Mucosa of stomach (tissue), 1 donor: ENCODE results near the gene GRM4.

ENCODE experiments used
- H3K27me3 ChIP-seq: one replicate; pipeline ENCODE4 v1.7.0; 2013; ENCODE audit warnings: mild to moderate bottlenecking, low read length; ENCODE audit not compliant: control insufficient read depth, insufficient read depth
- H3K36me3 ChIP-seq: one replicate; pipeline ENCODE4 v1.7.0; 2013; ENCODE audit warnings: low read length; ENCODE audit not compliant: control insufficient read depth, insufficient read depth
- H3K4me1 ChIP-seq: one replicate; pipeline ENCODE4 v1.7.0; 2013; ENCODE audit warnings: mild to moderate bottlenecking, low read length; ENCODE audit not compliant: control insufficient read depth, insufficient read depth
- H3K4me3 ChIP-seq: one replicate; pipeline ENCODE4 v1.7.0; 2013; ENCODE audit warnings: low read length
- H3K9ac ChIP-seq: one replicate; pipeline ENCODE4 v1.7.0; 2013; ENCODE audit warnings: mild to moderate bottlenecking, low read length, moderate library complexity
- H3K9me3 ChIP-seq: one replicate; pipeline ENCODE4 v1.7.0; 2013; ENCODE audit warnings: mild to moderate bottlenecking, low read length, moderate library complexity; ENCODE audit not compliant: control insufficient read depth
- donor health status: Pancreatic carcinoma.

GRM4 gene

DNA sequence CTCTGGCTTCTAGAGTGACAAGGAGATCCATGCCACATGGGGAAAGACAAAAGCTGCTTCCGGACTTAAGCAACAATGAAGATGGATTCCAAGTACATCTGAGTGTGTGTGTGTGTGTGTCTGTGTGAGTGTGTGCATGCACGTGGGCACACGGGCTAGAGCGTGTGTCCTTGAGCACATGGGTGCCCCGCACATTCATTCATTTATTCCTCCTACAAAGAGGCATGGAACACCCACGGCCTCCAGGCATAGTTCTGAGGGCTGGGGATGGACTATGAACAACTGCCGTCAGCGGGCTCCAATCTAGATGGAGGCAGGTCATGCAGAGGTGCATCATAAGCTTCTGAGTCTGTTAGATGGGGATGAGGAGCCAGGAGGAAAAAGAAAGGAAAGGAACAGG is 49.1 kb downstream of the GRM4 start:
- Histone ChIP-seq H3K9me3 (no peaks in the 10 kb centered on the region), H3K36me3 (no peaks in the 10 kb centered on the region), H3K4me1 (no peaks in the 10 kb centered on the region), H3K4me3 (no peak overlapping the region), H3K9ac (no peak overlapping the region), H3K27me3 (peaks cover 25% of the 10 kb centered on the region)

DNA sequence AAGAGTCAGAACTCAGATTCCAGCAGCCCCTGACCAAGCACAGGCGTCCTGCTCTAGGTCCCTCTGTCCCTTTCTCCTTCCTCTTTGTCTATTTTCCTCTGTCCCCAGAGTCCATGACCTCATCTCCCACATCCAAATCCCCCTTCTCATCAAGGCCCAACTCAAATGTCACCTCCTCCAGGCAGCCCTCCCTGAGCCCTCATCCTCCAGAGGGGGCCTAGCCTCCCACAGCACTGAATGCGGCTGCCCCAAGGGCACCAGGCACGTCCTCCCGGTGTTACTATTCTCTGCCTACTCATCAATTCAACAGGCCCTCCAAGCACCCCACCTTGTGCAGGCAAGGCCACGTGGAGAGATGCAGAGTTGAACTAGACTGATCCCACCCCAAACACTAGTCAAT is 49.7 kb downstream of the GRM4 start:
- Histone ChIP-seq H3K9me3 (no peaks in the 10 kb centered on the region), H3K27me3 (peaks cover 25% of the 10 kb centered on the region), H3K4me1 (no peaks in the 10 kb centered on the region), H3K9ac (no peak overlapping the region), H3K4me3 (no peak overlapping the region), H3K36me3 (no peaks in the 10 kb centered on the region)

DNA sequence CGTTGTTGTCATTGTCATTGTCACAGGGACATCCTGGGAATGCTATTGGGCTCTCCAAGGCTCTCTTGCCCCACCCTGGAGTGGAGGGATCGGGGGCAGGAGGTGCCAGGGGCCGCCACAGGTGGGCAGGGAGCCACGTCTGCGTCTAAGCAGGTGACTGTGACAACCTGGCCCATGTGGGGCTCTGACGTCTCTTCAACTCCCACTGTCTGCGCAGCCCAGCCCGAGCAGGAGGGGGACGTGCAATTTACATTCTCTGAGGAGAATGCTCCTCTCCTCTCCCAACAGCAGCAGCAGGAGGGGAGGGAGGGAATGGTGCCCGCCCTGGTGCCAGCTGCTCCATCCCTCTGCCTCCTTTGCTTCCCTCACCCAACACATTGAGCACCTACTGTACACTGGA is 50.1 kb downstream of the GRM4 start:
- Histone ChIP-seq H3K9ac (no peak overlapping the region), H3K27me3 (peaks cover 25% of the 10 kb centered on the region)

DNA sequence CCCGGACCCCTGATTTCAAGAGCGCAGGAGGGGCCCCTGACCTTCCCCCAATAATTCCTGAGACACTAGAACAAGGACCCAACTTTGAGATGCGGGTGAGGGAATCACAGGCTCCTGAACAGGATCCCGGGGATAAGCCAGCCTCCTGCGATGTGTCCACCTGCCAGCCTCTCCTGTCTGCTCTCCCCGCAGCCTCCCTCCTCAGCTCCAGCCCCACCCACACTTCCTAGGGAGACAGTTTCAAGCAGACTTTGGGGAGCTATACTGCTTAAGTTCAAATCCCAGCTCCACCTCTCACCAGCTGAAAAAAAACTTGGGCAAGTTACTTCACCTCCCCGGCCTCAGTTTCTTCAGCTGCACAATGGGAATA is 50.8 kb downstream of the GRM4 start:
- H3K9me3 ChIP-seq, result no peaks in the 10 kb centered on the region
- no peaks in the 10 kb centered on the region for H3K36me3 ChIP-seq
- H3K4me1 ChIP-seq, result no peaks in the 10 kb centered on the region
- no peak overlapping the region for H3K9ac ChIP-seq
- peaks cover 25% of the 10 kb centered on the region for H3K27me3 ChIP-seq
- no peak overlapping the region for H3K4me3 ChIP-seq

More for the DNA sequence above, 50.1 kb downstream of the GRM4 start:
- H3K36me3 ChIP-seq, result no peaks in the 10 kb centered on the region
- H3K4me1 ChIP-seq, result no peaks in the 10 kb centered on the region
- no peak overlapping the region for H3K4me3 ChIP-seq
- no peaks in the 10 kb centered on the region for H3K9me3 ChIP-seq

DNA sequence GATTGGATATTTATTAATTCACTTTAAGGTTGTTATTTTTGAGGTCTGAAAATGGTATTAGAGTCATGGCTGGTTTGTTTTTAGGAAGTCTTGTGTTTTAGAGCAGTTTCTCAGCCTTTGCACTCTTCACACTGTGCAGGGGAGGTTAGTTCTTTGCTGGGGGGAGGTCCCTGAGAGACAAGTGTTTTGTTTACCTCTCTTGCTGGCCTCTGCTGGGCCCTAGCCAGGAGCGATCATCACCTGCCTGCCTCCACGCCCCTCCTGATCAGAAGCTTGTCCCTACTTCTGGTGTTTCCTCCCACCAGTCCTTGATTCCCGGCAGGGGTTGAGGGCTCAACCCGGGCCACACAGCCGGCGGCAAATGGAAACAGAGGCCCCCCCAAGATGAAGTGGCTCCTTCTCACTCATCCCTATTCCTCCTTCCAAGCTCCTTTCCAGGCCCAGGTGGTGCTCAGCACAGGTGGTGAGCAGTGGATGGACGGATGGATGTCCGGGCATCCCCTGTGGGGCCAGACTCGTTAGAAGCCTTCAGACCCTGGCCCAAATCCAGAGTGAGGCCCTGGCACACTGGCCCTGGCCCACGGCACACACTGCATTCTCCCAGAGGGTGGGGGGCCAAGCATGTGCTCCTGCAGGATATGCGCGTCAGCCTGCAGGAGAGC is 51.3 kb downstream of the GRM4 start:
- Histone ChIP-seq H3K9ac (no peak overlapping the region), H3K36me3 (no peaks in the 10 kb centered on the region), H3K9me3 (no peaks in the 10 kb centered on the region), H3K27me3 (peaks cover 25% of the 10 kb centered on the region), H3K4me3 (no peak overlapping the region), H3K4me1 (no peaks in the 10 kb centered on the region)

DNA sequence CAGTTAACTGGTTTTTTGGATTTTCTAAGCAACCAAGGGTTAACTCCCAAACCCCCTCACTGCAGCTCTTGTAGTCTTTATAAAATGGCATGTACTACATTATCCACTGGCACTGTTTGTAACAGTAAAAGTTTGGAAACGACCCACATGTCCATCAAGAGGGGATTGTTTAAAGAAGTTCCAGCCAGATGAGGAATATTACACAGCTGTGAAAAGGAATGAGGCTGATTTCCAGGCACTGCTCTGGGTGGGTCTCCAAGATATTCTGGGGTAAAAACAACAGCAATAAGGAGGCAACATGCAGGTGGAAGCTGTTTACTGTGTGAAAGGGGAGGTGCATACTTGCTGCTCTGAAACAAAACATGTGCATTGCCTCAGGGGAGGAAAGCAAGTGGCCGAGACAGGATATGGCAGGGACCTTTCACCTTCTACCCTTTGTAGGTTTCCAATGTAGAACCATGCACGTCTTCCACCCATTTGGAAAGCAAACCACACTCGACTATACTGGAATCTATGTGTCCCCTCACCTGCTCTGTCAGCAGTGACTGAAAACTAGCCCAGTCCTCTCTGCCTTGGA is 51.9 kb downstream of the GRM4 start:
- no peak overlapping the region for H3K4me3 ChIP-seq
- no peaks in the 10 kb centered on the region for H3K4me1 ChIP-seq
- H3K27me3 ChIP-seq, result peaks cover 25% of the 10 kb centered on the region
- H3K36me3 ChIP-seq, result no peaks in the 10 kb centered on the region
- no peaks in the 10 kb centered on the region for H3K9me3 ChIP-seq
- H3K9ac ChIP-seq, result no peak overlapping the region

DNA sequence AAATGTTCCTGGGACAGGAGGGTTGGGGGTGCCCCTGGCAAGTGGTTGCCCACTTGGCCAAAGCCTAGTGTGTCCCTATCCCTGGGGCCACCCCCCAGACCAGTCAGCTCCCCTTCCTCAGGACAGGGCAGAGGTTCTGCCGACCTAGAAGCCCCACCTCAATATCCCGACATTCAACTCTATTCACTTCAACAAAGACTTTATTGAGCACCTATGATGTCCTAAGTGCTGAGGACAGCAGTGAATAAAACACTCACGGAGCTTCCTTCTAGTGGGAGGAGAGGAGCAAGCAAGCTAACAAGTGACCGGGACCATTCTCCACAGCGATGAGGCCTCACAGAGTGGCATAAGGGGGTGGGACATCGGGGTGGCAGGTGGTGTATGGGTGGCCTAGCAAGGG is 52.7 kb downstream of the GRM4 start:
- Histone ChIP-seq H3K9ac (no peak overlapping the region), H3K27me3 (peaks cover 25% of the 10 kb centered on the region)

DNA sequence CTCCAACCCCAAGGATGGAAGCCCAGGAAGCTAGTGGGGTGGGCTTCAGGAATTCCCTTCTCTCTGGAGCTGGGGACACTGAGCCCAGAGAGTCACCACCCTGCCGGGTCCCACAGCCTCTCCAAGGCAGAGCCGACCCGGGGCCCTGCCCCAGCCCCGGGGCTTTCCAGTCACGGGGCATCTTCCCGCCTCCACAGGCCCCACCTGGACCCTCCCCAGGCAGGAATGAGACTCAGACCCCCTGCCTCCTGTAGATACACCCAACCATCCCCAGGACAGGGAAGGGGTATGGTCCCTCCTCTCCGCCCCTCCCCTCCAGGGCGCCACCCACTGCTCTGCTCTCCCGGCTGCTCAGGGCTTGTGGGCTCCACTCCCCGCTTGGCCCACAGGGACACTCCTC is 53.3 kb downstream of the GRM4 start:
- H3K36me3 ChIP-seq, result no peaks in the 10 kb centered on the region
- H3K27me3 ChIP-seq, result peaks cover 25% of the 10 kb centered on the region
- no peak overlapping the region for H3K4me3 ChIP-seq
- H3K4me1 ChIP-seq, result no peaks in the 10 kb centered on the region
- no peak overlapping the region for H3K9ac ChIP-seq
- H3K9me3 ChIP-seq, result no peaks in the 10 kb centered on the region

More for the DNA sequence above, 52.7 kb downstream of the GRM4 start:
- no peaks in the 10 kb centered on the region for H3K9me3 ChIP-seq
- no peaks in the 10 kb centered on the region for H3K4me1 ChIP-seq
- H3K4me3 ChIP-seq, result no peak overlapping the region
- no peaks in the 10 kb centered on the region for H3K36me3 ChIP-seq

DNA sequence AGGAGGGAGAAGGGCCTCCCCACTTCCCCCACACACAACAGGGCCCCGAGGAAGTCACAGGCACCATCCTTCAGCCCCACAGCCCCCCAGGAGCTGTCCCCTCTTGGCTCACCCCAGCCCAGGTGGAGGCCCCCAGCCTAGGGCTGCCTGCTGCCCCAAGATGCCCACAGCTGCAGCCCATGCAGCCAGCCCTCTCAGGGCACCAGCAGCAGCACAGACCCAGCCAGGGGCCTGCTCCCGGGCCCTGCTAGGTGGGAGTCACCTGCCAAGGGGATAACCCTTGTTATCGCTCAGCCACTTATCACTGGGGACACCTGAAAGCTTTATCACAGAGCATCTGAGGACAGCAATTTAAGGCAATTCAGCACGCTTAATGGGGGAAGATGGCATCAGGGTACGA is 55.0 kb downstream of the GRM4 start:
- no peak overlapping the region for H3K4me3 ChIP-seq
- H3K36me3 ChIP-seq, result no peaks in the 10 kb centered on the region
- H3K27me3 ChIP-seq, result peaks cover 18% of the 10 kb centered on the region
- H3K9ac ChIP-seq, result no peak overlapping the region
- no peaks in the 10 kb centered on the region for H3K4me1 ChIP-seq
- no peaks in the 10 kb centered on the region for H3K9me3 ChIP-seq

DNA sequence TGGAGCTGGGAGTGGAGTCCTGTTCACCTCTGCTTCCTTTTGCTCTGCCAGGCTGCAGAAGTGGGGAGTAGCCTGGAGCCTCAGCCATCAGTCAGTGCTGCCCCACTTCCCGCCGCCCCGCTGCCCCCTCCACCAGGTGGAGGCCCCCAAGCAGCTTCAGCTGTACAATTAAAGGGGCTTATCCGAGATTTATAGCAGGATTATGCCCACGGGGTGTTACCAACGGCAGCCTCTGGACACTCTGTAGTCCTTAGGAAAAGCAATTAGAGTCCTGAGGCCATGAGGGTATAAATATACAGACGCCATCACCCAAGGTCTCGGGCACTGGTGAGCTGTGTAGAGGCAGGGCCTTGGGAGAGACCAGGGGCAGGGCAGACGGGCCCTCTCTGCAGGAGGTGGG is 55.4 kb downstream of the GRM4 start:
- peaks cover 14% of the 10 kb centered on the region for H3K27me3 ChIP-seq
- H3K4me1 ChIP-seq, result no peaks in the 10 kb centered on the region
- H3K9me3 ChIP-seq, result no peaks in the 10 kb centered on the region
- no peak overlapping the region for H3K9ac ChIP-seq
- no peak overlapping the region for H3K4me3 ChIP-seq
- H3K36me3 ChIP-seq, result no peaks in the 10 kb centered on the region

DNA sequence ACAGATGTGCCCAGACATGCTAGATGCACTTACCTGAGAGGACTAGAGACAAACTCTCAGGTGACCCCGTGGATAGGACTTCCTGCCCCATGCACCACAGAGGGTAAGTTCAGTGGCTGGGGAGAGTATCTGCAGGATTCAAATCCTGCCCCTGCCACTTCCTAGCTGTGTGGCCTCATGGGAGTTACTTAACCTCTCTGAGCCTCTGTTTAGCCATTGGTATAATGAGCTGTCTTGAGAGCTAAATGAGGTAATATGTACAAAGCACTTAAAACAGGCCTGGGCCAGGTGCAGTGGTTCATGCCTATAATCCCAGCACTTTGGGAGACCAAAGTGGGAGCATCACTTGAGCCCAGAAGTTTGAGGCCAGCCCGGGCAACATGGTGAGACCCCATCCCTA is 59.3 kb downstream of the GRM4 start:
- H3K4me3 ChIP-seq, result no peak overlapping the region
- H3K9ac ChIP-seq, result no peak overlapping the region
- no peaks in the 10 kb centered on the region for H3K27me3 ChIP-seq
- no peaks in the 10 kb centered on the region for H3K36me3 ChIP-seq
- no peaks in the 10 kb centered on the region for H3K4me1 ChIP-seq
- no peaks in the 10 kb centered on the region for H3K9me3 ChIP-seq

DNA sequence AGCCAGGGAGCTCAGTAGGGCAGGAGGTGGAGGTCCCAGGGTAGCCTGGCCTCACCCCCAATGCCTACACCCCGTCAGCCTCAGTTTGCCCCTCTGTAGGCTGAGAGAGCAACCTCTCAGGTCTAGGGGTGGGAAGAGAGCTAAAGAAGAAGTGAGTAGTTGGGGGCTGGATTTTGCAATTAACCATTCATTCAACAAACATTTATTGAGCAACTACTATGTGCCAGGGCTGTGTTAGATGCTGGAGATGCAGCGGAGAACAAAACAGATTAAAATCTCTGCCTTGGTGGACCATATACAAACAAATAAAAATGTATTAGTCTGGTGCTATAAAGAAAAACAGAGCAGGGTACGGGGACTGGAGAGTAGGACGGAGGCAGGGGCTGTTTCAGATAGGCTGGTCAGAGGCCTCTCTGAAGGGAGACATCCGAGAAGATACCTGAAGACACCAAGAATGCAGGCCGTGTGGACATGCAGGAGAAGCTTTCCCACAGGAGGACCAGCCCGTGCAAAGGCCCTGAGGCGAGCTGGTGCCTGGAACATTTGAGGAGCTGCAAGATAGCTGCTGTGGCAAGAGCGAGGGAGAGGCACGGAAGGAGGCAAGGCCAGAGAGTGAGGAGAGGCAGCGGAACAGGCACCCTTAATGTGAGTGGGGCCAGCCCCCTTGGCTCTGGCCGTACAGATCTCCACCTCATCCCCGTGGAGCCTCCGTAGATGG is 60.3 kb downstream of the GRM4 start:
- no peak overlapping the region for H3K4me3 ChIP-seq
- no peak overlapping the region for H3K9ac ChIP-seq
- no peaks in the 10 kb centered on the region for H3K36me3 ChIP-seq
- H3K4me1 ChIP-seq, result no peaks in the 10 kb centered on the region
- H3K9me3 ChIP-seq, result no peaks in the 10 kb centered on the region
- H3K27me3 ChIP-seq, result no peaks in the 10 kb centered on the region
